ENCODE results near the gene ENO2. TPM values are rescaled to one million over a fixed set of nuclear protein-coding genes. Genes with fewer than 3 reads are reported as not detected.

ENO2 gene
- total and polyA plus RNA-seq, 9 donors = 4.3 to 10.2 (median 7.2) TPM

GRCh38 chr12:6961695-6962284 lies 47.4 kb downstream of the ENO2 start:
- peaks cover 59% of the 10 kb centered on the region for H3K4me1 ChIP-seq (ENCODE audit: control insufficient read depth, insufficient read depth, low read length)
- peaks cover 25% of the 10 kb centered on the region for H3K36me3 ChIP-seq (ENCODE audit: control insufficient read depth, insufficient read depth, low read length)
- peak; percentile 81 for DNase-seq
- whole genome bisulfite sequencing (ENCODE audit: insufficient coverage) = 2% methylated on average over 12 of the region's 16 CpGs
- H3K4me3 ChIP-seq (ENCODE audit: low read length) = no peak overlapping the region
- H3K9me3 ChIP-seq (replicated peaks; ENCODE audit: control insufficient read depth, low read depth, low read length) = no peaks in the 10 kb centered on the region
- H3K27ac ChIP-seq (ENCODE audit: low read length) = peak overlapping the region; percentile 67
- H3K27me3 ChIP-seq (ENCODE audit: control insufficient read depth, insufficient read depth, low read length) = no peaks in the 10 kb centered on the region

GRCh38 chr12:6962285-6963015 lies 48.1 kb downstream of the ENO2 start:
- WGBS (ENCODE audit: insufficient coverage) = 49% methylated on average over 18 of the region's 25 CpGs
- H3K27ac ChIP-seq (ENCODE audit: low read length) = no peak overlapping the region

GRCh38 chr12:6963016-6963731 lies 48.8 kb downstream of the ENO2 start:
- H3K4me1 ChIP-seq (ENCODE audit: control insufficient read depth, insufficient read depth, low read length) = peaks cover 54% of the 10 kb centered on the region
- peaks cover 39% of the 10 kb centered on the region for H3K36me3 ChIP-seq (ENCODE audit: control insufficient read depth, insufficient read depth, low read length)
- DNase-seq = no peak
- no peaks in the 10 kb centered on the region for H3K27me3 ChIP-seq (ENCODE audit: control insufficient read depth, insufficient read depth, low read length)
- no peak overlapping the region for H3K27ac ChIP-seq (ENCODE audit: low read length)
- H3K9me3 ChIP-seq (replicated peaks; ENCODE audit: control insufficient read depth, low read depth, low read length) = no peaks in the 10 kb centered on the region
- no peak overlapping the region for H3K4me3 ChIP-seq (ENCODE audit: low read length)
- WGBS (ENCODE audit: insufficient coverage) = 63% methylated on average over 23 of the region's 32 CpGs

More at GRCh38 chr12:6962285-6963015, 48.1 kb downstream of the ENO2 start:
- Histone ChIP-seq H3K27me3 (ENCODE audit: control insufficient read depth, insufficient read depth, low read length) (no peaks in the 10 kb centered on the region), H3K36me3 (ENCODE audit: control insufficient read depth, insufficient read depth, low read length) (peaks cover 32% of the 10 kb centered on the region), H3K9me3 (replicated peaks; ENCODE audit: control insufficient read depth, low read depth, low read length) (no peaks in the 10 kb centered on the region), H3K4me1 (ENCODE audit: control insufficient read depth, insufficient read depth, low read length) (peaks cover 59% of the 10 kb centered on the region), H3K4me3 (ENCODE audit: low read length) (no peak overlapping the region)
- no peak for DNase-seq

GRCh38 chr12:6963791-6964413 lies 49.5 kb downstream of the ENO2 start:
- 80% methylated on average over 8 of the region's 17 CpGs for WGBS (ENCODE audit: insufficient coverage)
- no peaks in the 10 kb centered on the region for H3K27me3 ChIP-seq (ENCODE audit: control insufficient read depth, insufficient read depth, low read length)
- peak; percentile 22 for DNase-seq
- peaks cover 46% of the 10 kb centered on the region for H3K36me3 ChIP-seq (ENCODE audit: control insufficient read depth, insufficient read depth, low read length)
- H3K4me3 ChIP-seq (ENCODE audit: low read length) = no peak overlapping the region
- H3K27ac ChIP-seq (ENCODE audit: low read length) = no peak overlapping the region
- H3K4me1 ChIP-seq (ENCODE audit: control insufficient read depth, insufficient read depth, low read length) = peaks cover 48% of the 10 kb centered on the region
- no peaks in the 10 kb centered on the region for H3K9me3 ChIP-seq (replicated peaks; ENCODE audit: control insufficient read depth, low read depth, low read length)

GRCh38 chr12:6964605-6965025 lies 50.2 kb downstream of the ENO2 start:
- Histone ChIP-seq H3K36me3 (ENCODE audit: control insufficient read depth, insufficient read depth, low read length) (peaks cover 51% of the 10 kb centered on the region), H3K27me3 (ENCODE audit: control insufficient read depth, insufficient read depth, low read length) (no peaks in the 10 kb centered on the region), H3K4me1 (ENCODE audit: control insufficient read depth, insufficient read depth, low read length) (peaks cover 46% of the 10 kb centered on the region), H3K9me3 (replicated peaks; ENCODE audit: control insufficient read depth, low read depth, low read length) (no peaks in the 10 kb centered on the region), H3K27ac (ENCODE audit: low read length) (peak overlapping the region; percentile 79), H3K4me3 (ENCODE audit: low read length) (no peak overlapping the region)
- DNase-seq = no peak
- 67% methylated on average over 3 of the region's 8 CpGs for WGBS (ENCODE audit: insufficient coverage)

- Histone ChIP-seq H3K27me3 (ENCODE audit: control insufficient read depth, insufficient read depth, low read length) (no peaks in the 10 kb centered on the region), H3K4me1 (ENCODE audit: control insufficient read depth, insufficient read depth, low read length) (peaks cover 44% of the 10 kb centered on the region), H3K36me3 (ENCODE audit: control insufficient read depth, insufficient read depth, low read length) (peaks cover 51% of the 10 kb centered on the region), H3K9me3 (replicated peaks; ENCODE audit: control insufficient read depth, low read depth, low read length) (no peaks in the 10 kb centered on the region), H3K27ac (ENCODE audit: low read length) (peak overlapping the region; percentile 79), H3K4me3 (ENCODE audit: low read length) (no peak overlapping the region)
- DNase-seq = peak; percentile 94
- WGBS (ENCODE audit: insufficient coverage) = 10% methylated on average over 2 of the region's 12 CpGs
Measured at GRCh38 chr12:6965026-6965661, 50.8 kb downstream of the ENO2 start.

GRCh38 chr12:6965714-6966113 lies 51.3 kb downstream of the ENO2 start:
- Histone ChIP-seq H3K27ac (ENCODE audit: low read length) (no peak overlapping the region), H3K27me3 (ENCODE audit: control insufficient read depth, insufficient read depth, low read length) (no peaks in the 10 kb centered on the region), H3K4me3 (ENCODE audit: low read length) (no peak overlapping the region), H3K36me3 (ENCODE audit: control insufficient read depth, insufficient read depth, low read length) (peaks cover 51% of the 10 kb centered on the region), H3K9me3 (replicated peaks; ENCODE audit: control insufficient read depth, low read depth, low read length) (no peaks in the 10 kb centered on the region), H3K4me1 (ENCODE audit: control insufficient read depth, insufficient read depth, low read length) (peaks cover 40% of the 10 kb centered on the region)
- WGBS (ENCODE audit: insufficient coverage) = no CpG with 5 or more reads among the region's 4 CpGs
- no peak for DNase-seq

GRCh38 chr12:6966351-6966750 lies 52.0 kb downstream of the ENO2 start:
- DNase-seq = no peak

GRCh38 chr12:6967651-6968100 lies 53.3 kb downstream of the ENO2 start:
- no peak overlapping the region for H3K4me3 ChIP-seq (ENCODE audit: low read length)
- no peak overlapping the region for H3K27ac ChIP-seq (ENCODE audit: low read length)
- no peak for DNase-seq
- 78% methylated on average over 3 of the region's 10 CpGs for WGBS (ENCODE audit: insufficient coverage)
- peaks cover 51% of the 10 kb centered on the region for H3K36me3 ChIP-seq (ENCODE audit: control insufficient read depth, insufficient read depth, low read length)
- H3K9me3 ChIP-seq (replicated peaks; ENCODE audit: control insufficient read depth, low read depth, low read length) = no peaks in the 10 kb centered on the region
- no peaks in the 10 kb centered on the region for H3K27me3 ChIP-seq (ENCODE audit: control insufficient read depth, insufficient read depth, low read length)
- peaks cover 26% of the 10 kb centered on the region for H3K4me1 ChIP-seq (ENCODE audit: control insufficient read depth, insufficient read depth, low read length)

More at GRCh38 chr12:6966351-6966750, 52.0 kb downstream of the ENO2 start:
- H3K27me3 ChIP-seq (ENCODE audit: control insufficient read depth, insufficient read depth, low read length) = no peaks in the 10 kb centered on the region
- no peaks in the 10 kb centered on the region for H3K9me3 ChIP-seq (replicated peaks; ENCODE audit: control insufficient read depth, low read depth, low read length)
- WGBS (ENCODE audit: insufficient coverage) = 85% methylated on average over 7 of the region's 7 CpGs
- H3K4me3 ChIP-seq (ENCODE audit: low read length) = no peak overlapping the region
- H3K27ac ChIP-seq (ENCODE audit: low read length) = no peak overlapping the region
- H3K36me3 ChIP-seq (ENCODE audit: control insufficient read depth, insufficient read depth, low read length) = peaks cover 51% of the 10 kb centered on the region
- peaks cover 36% of the 10 kb centered on the region for H3K4me1 ChIP-seq (ENCODE audit: control insufficient read depth, insufficient read depth, low read length)
